Neural crest cell (in vitro differentiated cells): ENCODE data around the gene KLRF1. TPM values are rescaled to one million over a fixed set of nuclear protein-coding genes. Genes with fewer than 3 reads are reported as not detected.

Experiments
- DNase-seq: peaks from one replicate; pipeline ENCODE4 v3.0.0; 2021; ENCODE audit warnings: low read depth, mixed read lengths, low spot score
- H3K27ac Mint-ChIP-seq: one replicate; pipeline ENCODE4 v1.8.0; 2021; ENCODE audit warnings: mild to moderate bottlenecking, mixed read lengths; ENCODE audit not compliant: unreplicated experiment
- H3K27me3 Mint-ChIP-seq: 2 replicates; pipeline ENCODE4 v1.8.0; 2021; ENCODE audit warnings: low read depth, mild to moderate bottlenecking, mixed read lengths
- H3K36me3 Mint-ChIP-seq: 2 replicates; pipeline ENCODE4 v1.8.0; 2021; ENCODE audit warnings: low read depth, mild to moderate bottlenecking, mixed read lengths
- H3K4me1 Mint-ChIP-seq: 2 replicates; pipeline ENCODE4 v1.8.0; 2021; ENCODE audit warnings: mixed read lengths
- H3K4me3 Mint-ChIP-seq: one replicate; pipeline ENCODE4 v1.8.0; 2021; ENCODE audit warnings: mild to moderate bottlenecking, mixed read lengths
- H3K9me3 Mint-ChIP-seq: 2 replicates; pipeline ENCODE4 v1.8.0; 2021; ENCODE audit warnings: mixed read lengths
- CTCF ChIP-seq: fragments of 200-600 bp; sonication (generic); conservative IDR thresholded peaks from 2 replicates; pipeline ENCODE4 v1.5.0; 2021; ENCODE audit warnings: antibody characterized with exemption, mild to moderate bottlenecking
- total RNA-seq: library from RNA; stranded (reverse); gene quantifications from 2 replicates; pipeline ENCODE4 v1.2.1, GENCODE V29; 2021

KLRF1 gene
- total RNA-seq, 1 donor from 2014 or later: not detected

GRCh38 chr12:9810671-9811070 is 16.6 kb upstream of the KLRF1 start:
- Mint-ChIP-seq H3K9me3 (no peaks in the 10 kb centered on the region), H3K36me3 (no peaks in the 10 kb centered on the region), H3K27ac (no peak overlapping the region), H3K4me1 (no peaks in the 10 kb centered on the region), H3K27me3 (no peaks in the 10 kb centered on the region), H3K4me3 (no peak overlapping the region)
- TF ChIP-seq CTCF: no peak
- no peak for DNase-seq

- Mint-ChIP-seq H3K4me1 (no peaks in the 10 kb centered on the region), H3K27ac (no peak overlapping the region), H3K27me3 (no peaks in the 10 kb centered on the region), H3K36me3 (no peaks in the 10 kb centered on the region), H3K9me3 (no peaks in the 10 kb centered on the region), H3K4me3 (no peak overlapping the region)
- no peak for TF ChIP-seq CTCF
- no peak for DNase-seq
These were observed 15.7 kb upstream of the KLRF1 start for GRCh38 chr12:9811621-9812020.

- H3K4me3 Mint-ChIP-seq: no peak overlapping the region
- H3K27ac Mint-ChIP-seq: no peak overlapping the region
- DNase-seq: peak; percentile 53
- H3K4me1 Mint-ChIP-seq: no peaks in the 10 kb centered on the region
- H3K36me3 Mint-ChIP-seq: no peaks in the 10 kb centered on the region
- peak; percentile 81 for TF ChIP-seq CTCF
- H3K27me3 Mint-ChIP-seq: peaks cover 3% of the 10 kb centered on the region
- no peaks in the 10 kb centered on the region for H3K9me3 Mint-ChIP-seq
These were observed 13.2 kb upstream of the KLRF1 start for GRCh38 chr12:9813821-9814798.

- H3K9me3 Mint-ChIP-seq: no peaks in the 10 kb centered on the region
- H3K27ac Mint-ChIP-seq: no peak overlapping the region
- DNase-seq: no peak
- H3K4me3 Mint-ChIP-seq: no peak overlapping the region
- TF ChIP-seq CTCF: no peak
- no peaks in the 10 kb centered on the region for H3K36me3 Mint-ChIP-seq
- H3K4me1 Mint-ChIP-seq: no peaks in the 10 kb centered on the region
- peaks cover 17% of the 10 kb centered on the region for H3K27me3 Mint-ChIP-seq
These were observed 6.9 kb upstream of the KLRF1 start for GRCh38 chr12:9820281-9820930.

GRCh38 chr12:9829483-9829882 is 2.2 kb downstream of the KLRF1 start:
- H3K4me1 Mint-ChIP-seq: no peaks in the 10 kb centered on the region
- no peak overlapping the region for H3K27ac Mint-ChIP-seq
- H3K36me3 Mint-ChIP-seq: no peaks in the 10 kb centered on the region
- H3K4me3 Mint-ChIP-seq: no peak overlapping the region
- DNase-seq: no peak
- H3K9me3 Mint-ChIP-seq: no peaks in the 10 kb centered on the region
- TF ChIP-seq CTCF: no peak
- peaks cover 8% of the 10 kb centered on the region for H3K27me3 Mint-ChIP-seq
